Measurements from ENCODE around the gene EFL1. TPM values are rescaled to one million over a fixed set of nuclear protein-coding genes. Genes with fewer than 3 reads are reported as not detected.

The EFL1 gene
- total RNA-seq, 2 donors from 2014 or later = 19.6 to 28.9 TPM

DNA sequence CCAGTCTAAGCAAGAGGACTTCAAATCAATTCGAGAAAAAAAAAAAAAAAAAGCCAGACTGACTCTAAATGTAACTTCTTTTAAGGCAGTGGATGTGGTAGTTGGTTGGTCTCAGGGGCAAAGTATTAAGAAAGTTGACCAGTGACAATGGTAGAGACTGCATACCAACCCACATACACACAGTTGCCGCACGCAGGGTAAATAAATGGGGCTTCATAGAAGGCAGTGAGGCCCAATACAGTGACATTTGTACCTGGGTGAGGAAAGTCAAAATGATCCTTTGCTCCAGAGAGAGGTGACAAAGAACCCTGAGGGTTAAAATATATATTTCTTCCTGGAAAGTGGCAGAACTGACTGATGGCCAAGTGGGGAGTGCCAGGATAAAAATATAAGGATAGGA lies 116.0 kb downstream of the EFL1 start:
- Mint-ChIP-seq H3K9me3 (no peaks in the 10 kb centered on the region), H3K36me3 (peaks cover 0 to 4% of the 10 kb centered on the region in 2 donors), H3K27ac (no peak overlapping the region)
- ATAC-seq (no peak), DNase-seq (ENCODE audit: low spot score in 2 of 2) (no peak)

DNA sequence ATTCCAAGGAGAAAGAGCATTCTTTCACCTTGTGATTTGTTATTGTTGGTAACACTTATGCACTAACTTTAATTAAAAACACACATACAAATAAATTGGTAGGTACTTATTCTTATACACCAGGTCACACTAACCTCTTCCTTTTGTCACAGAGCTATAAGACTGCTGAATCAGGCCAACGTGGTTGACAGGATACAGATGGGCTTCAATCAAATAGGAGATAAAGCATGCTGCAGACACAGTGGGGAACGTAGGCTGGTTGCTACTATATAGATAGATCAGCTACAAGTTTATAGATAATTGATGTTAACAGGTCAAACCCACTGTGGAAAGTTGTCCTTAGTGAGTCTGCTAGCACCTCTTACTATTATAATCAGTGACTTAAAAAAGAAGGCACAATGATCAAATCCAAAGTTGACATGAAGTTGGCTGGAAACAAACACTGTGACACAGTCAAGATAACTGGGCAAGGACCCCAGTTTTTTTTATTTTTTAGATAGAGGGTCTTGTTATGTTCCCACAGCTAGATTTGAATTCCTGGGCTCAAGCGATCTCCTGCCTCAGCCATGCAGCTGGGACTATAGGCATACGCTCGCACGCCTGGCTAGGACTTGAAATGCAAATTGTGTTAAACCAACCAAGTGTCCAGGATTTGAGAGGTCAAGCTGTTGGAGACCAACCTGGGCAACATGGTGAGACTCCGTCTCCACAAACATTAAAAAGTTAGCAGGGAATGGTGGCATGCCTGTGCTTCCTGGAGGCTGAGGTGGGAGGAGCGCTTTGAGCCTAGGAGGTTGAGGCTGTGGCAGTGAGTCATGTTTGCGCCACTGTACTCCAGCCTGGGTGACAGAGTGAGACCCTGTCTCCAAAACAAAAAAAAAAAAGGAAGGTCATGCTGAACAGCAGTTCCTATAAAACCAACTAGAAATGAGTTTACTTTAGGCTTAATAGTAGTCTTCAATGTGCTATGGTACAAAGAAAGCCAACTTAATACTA lies 118.8 kb downstream of the EFL1 start:
- Mint-ChIP-seq H3K27ac (no peak overlapping the region), H3K9me3 (no peaks in the 10 kb centered on the region), H3K36me3 (no peaks in the 10 kb centered on the region)
- ATAC-seq (no peak), DNase-seq (ENCODE audit: low spot score in 2 of 2) (no peak)

DNA sequence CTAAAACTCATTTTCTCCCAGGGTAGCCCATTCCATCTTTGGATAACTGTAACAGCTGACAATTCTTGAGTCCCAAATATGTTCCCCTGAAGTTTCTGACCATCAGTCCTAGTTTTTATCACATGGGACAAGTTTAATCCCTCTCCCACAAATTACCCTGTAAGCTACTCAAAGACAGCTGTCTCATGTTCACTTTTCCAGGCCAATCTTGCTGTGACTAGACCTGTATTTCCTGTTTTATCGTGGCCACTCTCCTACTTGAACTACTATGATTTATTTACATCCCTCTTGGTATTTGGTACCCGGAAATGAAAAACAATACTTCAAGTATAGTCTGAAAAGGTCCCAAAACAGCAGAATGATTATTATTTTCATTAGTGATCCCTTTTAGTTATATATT lies 121.6 kb downstream of the EFL1 start:
- Mint-ChIP-seq H3K36me3 (no peaks in the 10 kb centered on the region), H3K27ac (no peak overlapping the region), H3K9me3 (no peaks in the 10 kb centered on the region)
- DNase-seq (ENCODE audit: low spot score in 2 of 2) (no peak), ATAC-seq (no peak)

DNA sequence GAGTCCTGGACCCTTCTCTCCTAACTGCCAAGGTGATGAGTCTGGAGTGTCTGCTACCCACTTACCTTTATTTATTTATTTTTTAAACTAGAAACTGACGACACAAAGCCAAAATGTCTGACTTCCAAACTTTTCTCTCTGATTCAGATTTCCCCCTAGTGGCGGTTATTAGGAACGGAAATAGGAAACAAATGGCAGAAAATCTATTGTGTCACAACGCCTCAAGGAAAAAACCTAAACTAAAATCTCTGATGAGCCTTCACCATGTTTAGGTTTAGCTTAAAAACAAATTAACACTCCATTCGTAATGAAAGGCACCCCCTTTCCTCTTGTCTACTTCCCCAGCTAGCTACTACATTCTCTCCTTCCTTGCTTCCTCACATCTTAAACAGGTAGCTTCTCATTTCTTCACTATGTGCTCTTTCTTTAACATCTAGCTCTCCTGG lies 122.7 kb downstream of the EFL1 start:
- DNase-seq (ENCODE audit: low spot score in 2 of 2) (no peak), ATAC-seq (no peak)
- Mint-ChIP-seq H3K27ac (no peak overlapping the region), H3K9me3 (no peaks in the 10 kb centered on the region), H3K36me3 (peaks cover 0 to 5% of the 10 kb centered on the region in 2 donors)

DNA sequence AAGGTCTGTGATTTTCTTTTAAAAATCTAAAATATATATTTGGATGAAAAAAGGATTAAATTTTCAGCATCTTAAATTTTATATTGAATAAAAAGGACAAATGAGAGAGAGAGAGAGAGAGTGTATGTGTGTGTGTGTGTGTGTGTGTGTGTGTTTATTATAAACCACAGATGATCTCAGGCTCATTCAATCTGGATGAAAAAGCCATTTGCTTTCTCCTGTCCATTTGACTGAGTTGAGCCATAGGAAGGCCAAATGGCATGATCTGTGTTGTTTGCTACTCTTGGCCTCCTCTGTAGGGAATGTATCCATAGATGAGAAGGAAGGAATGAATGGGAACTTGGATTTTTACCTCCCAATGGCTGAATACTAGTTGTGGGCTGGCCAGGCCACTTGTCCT lies 124.2 kb downstream of the EFL1 start:
- no peak for ATAC-seq
- H3K27ac Mint-ChIP-seq = no peak overlapping the region

DNA sequence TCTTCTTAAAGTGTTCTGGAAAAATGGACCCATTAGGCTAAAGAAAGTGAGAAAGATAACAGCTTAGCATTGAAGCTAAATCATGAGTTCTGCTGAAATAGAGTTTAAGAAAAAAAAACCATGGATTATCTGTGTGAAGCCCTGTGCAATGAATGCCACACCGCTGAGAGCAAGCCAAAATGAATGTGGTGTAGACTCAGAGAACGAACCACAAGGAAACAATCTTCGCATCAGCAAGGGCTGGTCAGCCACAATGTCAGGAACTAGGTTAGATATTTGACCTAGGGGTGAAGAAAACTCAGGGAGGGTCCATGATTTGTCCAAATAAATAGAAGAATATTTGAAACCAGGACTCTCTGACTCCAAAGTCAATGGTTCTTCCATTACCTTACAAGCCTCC lies 125.3 kb downstream of the EFL1 start:
- H3K36me3 Mint-ChIP-seq = peaks cover 0 to 7% of the 10 kb centered on the region in 2 donors
- DNase-seq (ENCODE audit: low spot score in 2 of 2) (no peak), ATAC-seq (no peak)
- H3K9me3 Mint-ChIP-seq = no peaks in the 10 kb centered on the region
- H3K27ac Mint-ChIP-seq = no peak overlapping the region

More for the DNA sequence above, 124.2 kb downstream of the EFL1 start:
- peaks cover 0 to 5% of the 10 kb centered on the region in 2 donors for H3K36me3 Mint-ChIP-seq
- no peaks in the 10 kb centered on the region for H3K9me3 Mint-ChIP-seq
- DNase-seq (ENCODE audit: low spot score in 2 of 2) = no peak

DNA sequence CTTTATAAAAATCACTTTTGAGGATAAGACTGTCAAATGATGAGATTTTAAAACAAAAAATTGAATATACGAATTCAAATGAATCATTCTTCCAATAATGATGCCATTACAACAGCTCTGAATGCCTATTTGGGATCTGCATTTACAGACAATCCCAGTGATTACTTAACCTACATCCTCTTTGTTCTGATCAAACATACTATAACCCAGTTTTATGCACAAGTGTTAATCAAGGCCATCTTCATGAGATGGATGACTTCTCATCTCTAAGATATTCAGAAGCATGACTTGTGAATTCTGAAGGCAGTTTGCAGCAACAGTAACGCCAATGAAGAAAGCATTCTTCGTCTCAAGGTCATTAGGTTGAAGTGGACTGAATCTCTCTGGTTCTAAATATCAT lies 126.4 kb downstream of the EFL1 start:
- peaks cover 0 to 12% of the 10 kb centered on the region in 2 donors for H3K36me3 Mint-ChIP-seq
- ATAC-seq = no peak
- H3K27ac Mint-ChIP-seq = no peak overlapping the region

DNA sequence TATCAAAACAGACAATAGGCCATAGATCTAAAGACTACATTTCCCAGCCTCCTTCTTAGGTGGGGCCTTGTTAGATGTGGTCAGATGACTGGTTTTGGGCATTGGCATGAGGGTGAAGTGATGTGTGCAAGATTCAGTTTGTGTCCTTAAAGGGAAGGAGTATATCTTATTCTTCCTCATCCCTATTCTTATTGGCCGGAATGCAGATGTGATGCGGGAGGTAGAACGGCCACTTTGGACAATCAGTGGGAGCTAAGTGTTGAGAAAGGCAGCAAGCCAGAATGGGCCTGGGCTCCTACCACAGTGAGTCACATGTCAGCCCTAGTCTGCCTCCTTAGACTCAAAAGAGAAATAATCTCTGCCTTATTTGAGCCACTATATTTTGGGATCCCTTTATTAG lies 126.9 kb downstream of the EFL1 start:
- Mint-ChIP-seq H3K27ac (no peak overlapping the region), H3K9me3 (no peaks in the 10 kb centered on the region), H3K36me3 (peaks cover 0 to 12% of the 10 kb centered on the region in 2 donors)
- ATAC-seq (no peak), DNase-seq (ENCODE audit: low spot score in 2 of 2) (no peak)

More for the DNA sequence above, 126.4 kb downstream of the EFL1 start:
- DNase-seq (ENCODE audit: low spot score in 2 of 2) = no peak
- H3K9me3 Mint-ChIP-seq = no peaks in the 10 kb centered on the region

DNA sequence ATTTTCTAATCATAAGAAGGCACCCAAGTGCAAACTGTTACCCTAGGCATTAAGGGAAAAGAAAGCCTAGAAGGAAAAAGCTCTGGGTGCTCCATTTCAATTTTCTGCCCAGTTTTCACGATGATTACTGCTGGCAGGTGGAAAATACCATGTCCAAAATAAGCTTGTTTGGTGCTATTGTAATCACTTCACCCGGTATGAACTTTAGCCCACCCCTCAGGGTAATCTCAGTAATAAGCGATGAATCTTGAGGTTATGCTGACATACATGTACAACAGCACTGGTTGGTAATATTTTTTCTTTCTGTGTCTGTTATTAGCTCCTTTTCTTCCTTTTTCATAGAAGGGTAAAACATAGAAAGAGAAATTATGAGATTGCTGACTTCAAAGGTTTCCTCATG lies 128.1 kb downstream of the EFL1 start:
- no peak for ATAC-seq
- peaks cover 0 to 12% of the 10 kb centered on the region in 2 donors for H3K36me3 Mint-ChIP-seq

DNA sequence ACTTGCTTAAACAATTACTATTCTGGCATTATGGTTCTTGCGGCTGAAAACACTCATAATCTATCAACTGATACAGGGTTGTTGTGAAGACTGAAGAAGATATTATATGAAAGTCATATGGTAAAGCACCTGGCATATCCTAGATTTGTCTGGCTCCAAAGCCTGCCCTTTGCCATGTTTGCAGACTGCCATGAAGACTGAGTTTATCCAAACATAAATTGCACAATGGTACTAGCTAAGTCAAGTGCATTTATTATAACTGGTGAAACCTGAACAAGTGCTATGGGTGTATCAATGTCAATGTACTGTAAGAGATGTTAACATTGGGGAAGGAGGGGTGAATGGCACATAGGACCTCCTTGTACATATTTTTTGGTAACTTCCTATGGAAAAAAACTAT lies 129.3 kb downstream of the EFL1 start:
- DNase-seq (ENCODE audit: low spot score in 2 of 2) = no peak
- Mint-ChIP-seq H3K9me3 (no peaks in the 10 kb centered on the region), H3K27ac (no peak overlapping the region), H3K36me3 (peaks cover 0 to 12% of the 10 kb centered on the region in 2 donors)
- no peak for ATAC-seq

More for the DNA sequence above, 128.1 kb downstream of the EFL1 start:
- no peak for DNase-seq (ENCODE audit: low spot score in 2 of 2)
- Mint-ChIP-seq H3K27ac (no peak overlapping the region), H3K9me3 (no peaks in the 10 kb centered on the region)

DNA sequence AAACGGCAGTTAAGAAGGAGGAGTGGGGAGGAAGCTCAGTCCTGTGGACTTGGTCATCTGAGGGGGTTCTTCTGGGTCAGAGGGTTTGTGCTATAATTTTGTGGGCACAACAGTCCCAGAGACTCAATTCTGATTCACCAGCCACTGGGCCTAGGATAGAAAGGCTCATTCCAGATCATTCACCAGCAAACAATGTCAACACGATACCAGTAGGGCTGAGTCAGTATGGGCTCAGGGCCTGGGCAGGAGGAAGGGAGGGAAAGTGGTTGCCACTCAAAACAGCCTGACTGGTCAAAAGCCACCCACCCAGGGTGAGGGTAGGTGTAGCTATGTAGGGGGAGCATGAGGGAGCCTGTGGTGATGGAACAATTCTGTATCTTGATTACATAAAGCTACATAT lies 129.8 kb downstream of the EFL1 start:
- DNase-seq (ENCODE audit: low spot score in 2 of 2) (no peak), ATAC-seq (peak in 1 of 2 donors; percentile 41)
- H3K36me3 Mint-ChIP-seq = peaks cover 0 to 12% of the 10 kb centered on the region in 2 donors
- H3K27ac Mint-ChIP-seq = peak overlapping the region in 1 of 2 donors; percentile 32
- H3K9me3 Mint-ChIP-seq = no peaks in the 10 kb centered on the region

DNA sequence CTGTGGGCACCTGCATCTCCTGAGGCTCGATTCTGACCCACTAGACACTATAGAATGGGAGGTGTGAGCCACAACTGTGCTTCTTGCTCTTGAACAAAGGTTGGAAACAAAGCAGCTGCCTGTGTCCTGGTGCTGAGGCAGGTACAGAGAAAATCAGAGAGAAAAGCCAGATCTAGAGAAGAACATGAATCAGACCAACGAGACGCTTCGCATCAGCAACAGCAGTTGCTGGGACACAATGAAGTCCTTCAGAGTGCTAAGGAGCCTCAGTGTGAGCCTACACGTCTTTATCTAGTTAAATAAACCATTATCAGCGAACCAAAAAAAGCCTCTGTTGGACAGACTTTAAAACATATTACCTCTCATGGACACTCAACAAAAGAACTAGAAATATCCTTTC lies 130.4 kb downstream of the EFL1 start:
- ATAC-seq (no peak), DNase-seq (ENCODE audit: low spot score in 2 of 2) (no peak)
- Mint-ChIP-seq H3K27ac (no peak overlapping the region), H3K36me3 (peaks cover 0 to 12% of the 10 kb centered on the region in 2 donors), H3K9me3 (no peaks in the 10 kb centered on the region)

DNA sequence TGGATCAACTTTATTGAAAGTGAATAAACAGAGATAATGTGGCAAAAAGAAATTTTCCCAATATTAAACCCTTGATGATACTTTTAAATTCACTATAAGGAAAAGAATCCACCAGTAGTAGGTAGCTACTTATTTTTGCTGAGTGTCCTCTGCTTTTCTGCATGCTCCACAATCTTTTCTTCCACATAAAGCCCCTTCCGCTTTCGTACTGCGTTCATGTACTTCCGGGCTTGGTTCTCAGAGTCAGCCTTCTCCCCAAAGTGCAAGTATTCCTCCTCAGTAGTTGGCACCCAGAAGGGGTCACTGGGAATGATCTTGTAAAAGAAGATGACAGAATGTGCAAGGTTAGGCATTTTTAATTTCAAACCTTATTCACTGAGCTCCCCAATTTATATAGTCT lies 132.3 kb downstream of the EFL1 start:
- ATAC-seq (no peak), DNase-seq (ENCODE audit: low spot score in 2 of 2) (no peak)
- Mint-ChIP-seq H3K9me3 (no peaks in the 10 kb centered on the region), H3K27ac (no peak overlapping the region), H3K36me3 (peaks cover 0 to 7% of the 10 kb centered on the region in 2 donors)

DNA sequence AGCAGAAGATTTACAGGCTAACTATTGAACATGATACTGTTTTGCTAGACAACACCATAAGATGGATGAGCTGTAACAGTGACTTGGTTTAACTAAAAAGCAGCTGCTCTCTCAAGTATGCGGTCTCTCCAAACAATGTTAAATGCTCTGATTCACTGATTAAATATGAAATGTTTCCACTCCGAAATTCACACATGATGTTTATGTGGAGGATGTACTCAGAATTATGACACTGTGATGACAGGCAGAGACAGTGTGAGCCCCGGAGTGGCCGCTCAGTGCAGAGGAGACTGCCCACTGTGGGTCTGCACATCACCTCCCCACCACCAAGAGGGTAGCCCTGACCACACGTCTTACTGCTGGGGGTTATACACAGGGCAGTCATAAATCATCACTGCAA lies 132.8 kb downstream of the EFL1 start:
- H3K27ac Mint-ChIP-seq = no peak overlapping the region
- ATAC-seq (no peak), DNase-seq (ENCODE audit: low spot score in 2 of 2) (no peak)
- peaks cover 0 to 10% of the 10 kb centered on the region in 2 donors for H3K36me3 Mint-ChIP-seq
- no peaks in the 10 kb centered on the region for H3K9me3 Mint-ChIP-seq

DNA sequence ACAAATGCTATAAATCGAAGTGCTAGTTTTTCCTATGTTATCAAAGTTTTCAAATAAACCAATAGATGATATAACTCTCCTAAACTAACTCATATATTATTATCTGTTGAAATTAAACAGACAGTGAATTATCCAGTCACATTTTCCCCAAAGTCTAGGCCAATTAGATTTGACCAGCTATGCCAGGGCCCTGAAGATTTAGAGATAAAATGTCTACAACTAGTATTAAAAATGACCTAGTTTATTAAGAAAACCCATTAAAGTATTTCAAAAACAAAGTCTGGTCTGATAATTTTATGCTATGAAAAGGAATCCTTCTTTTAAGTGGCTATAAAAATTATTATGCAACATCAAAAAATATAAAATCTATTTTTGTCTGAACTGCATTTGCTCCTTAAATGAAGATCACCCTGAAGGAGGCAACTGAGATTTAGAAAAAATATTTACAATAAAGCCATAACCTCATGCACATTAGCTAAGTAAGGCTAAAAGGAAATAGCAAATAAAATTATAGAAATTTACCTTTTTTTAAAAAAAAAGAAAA lies 133.3 kb downstream of the EFL1 start:
- H3K27ac Mint-ChIP-seq = peak overlapping the region in 1 of 2 donors; percentile 49
- peaks cover 0 to 12% of the 10 kb centered on the region in 2 donors for H3K36me3 Mint-ChIP-seq
- H3K9me3 Mint-ChIP-seq = no peaks in the 10 kb centered on the region
- ATAC-seq = no peak
- no peak for DNase-seq (ENCODE audit: low spot score in 2 of 2)

DNA sequence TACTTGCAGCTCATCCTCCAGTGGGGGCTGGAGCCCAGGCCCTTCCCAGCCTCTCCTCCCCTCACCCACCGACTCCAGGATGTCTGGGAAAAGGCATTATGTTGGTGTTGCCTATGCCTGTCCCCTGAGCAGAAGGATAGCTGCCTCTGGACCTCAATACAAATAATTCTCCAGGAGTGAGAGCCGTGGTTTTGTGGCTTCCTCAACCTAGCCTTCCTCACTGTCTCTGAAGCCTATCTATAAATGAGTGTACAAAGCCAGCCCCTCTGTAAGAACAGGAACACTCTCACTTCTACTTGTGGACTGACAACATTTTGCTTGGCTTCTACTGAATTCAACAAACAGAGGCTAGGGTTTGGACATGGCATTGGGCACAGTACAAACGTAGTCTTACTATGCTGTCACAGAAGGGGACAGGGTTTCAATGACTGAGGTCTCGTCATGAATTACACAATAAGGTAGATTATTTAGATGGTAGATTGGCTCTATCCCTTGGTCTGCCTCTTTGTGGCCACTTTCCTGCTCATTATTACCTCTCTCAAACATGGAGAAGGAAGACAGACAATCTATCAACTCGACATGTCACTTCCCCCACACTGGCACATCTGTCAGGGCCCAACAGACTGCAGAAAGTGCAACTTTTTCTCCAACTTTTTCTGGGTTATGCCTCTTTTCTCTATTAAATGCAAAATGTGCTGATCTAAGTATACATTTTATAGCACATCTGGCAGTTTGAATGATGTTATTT lies 134.0 kb downstream of the EFL1 start:
- DNase-seq (ENCODE audit: low spot score in 2 of 2) = no peak
- Mint-ChIP-seq H3K27ac (peak overlapping the region in 1 of 2 donors; percentile 49), H3K36me3 (peaks cover 0 to 12% of the 10 kb centered on the region in 2 donors), H3K9me3 (no peaks in the 10 kb centered on the region)
- peak; percentile 79 for ATAC-seq

DNA sequence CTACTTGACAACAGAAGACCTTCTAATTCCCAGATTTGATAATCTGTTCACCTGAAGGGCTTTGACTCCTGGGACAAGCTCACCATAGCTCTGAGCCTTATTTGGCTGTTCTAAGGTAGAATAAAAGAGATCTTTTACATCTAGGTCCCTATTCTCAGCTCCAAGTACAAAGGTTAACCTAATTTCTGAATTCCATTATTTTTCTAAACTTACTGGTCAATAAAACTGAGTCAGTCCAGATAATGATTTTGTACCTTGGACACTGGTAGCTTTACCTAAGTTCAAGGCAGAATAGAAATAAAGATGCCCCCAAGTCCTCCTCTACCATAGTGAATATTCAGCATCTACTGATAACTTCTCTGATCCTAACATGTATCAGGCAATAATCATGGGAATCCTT lies 135.0 kb downstream of the EFL1 start:
- ATAC-seq = no peak

More for the DNA sequence above, 135.0 kb downstream of the EFL1 start:
- H3K27ac Mint-ChIP-seq = no peak overlapping the region
- peaks cover 0 to 12% of the 10 kb centered on the region in 2 donors for H3K36me3 Mint-ChIP-seq
- DNase-seq (ENCODE audit: low spot score in 2 of 2) = no peak
- H3K9me3 Mint-ChIP-seq = no peaks in the 10 kb centered on the region
